Naive thymus-derived CD4-positive, alpha-beta T cell (primary cell): Measurements from ENCODE around the gene THRA. TPM values are rescaled to one million over a fixed set of nuclear protein-coding genes. Genes with fewer than 3 reads are reported as not detected.

Source experiments
- ATAC-seq: fragments of 150-1000 bp; cut with Tn5 transposase; 2 replicates; pipeline ENCODE4 v1.10.0; 2021; ENCODE audit warnings: mild to moderate bottlenecking, moderate library complexity
- CTCF ChIA-PET: fragments of 350-600 bp; sonication (Branson Sonifier 250); formaldehyde crosslinking; loops from one replicate; lab custom pipeline; 2021; ENCODE audit warnings: antibody characterized with exemption; lab: Charles Lee
- POLR2A ChIA-PET: fragments of 350-600 bp; sonication (Branson Sonifier 250); formaldehyde crosslinking; loops from one replicate; lab custom pipeline; 2021; ENCODE audit warnings: antibody characterized with exemption, inconsistent platforms; lab: Charles Lee
- DNase-seq, 9 donors: peaks; one replicate each; pipeline versions ENCODE4 v3.0.0 to v3.0.0-alpha.2; 2020 to 2022; ENCODE audit warnings: mixed read lengths in 1 of 9
- H3K27ac ChIP-seq: one replicate; pipeline ENCODE4 v1.7.0; 2013; ENCODE audit warnings: mild to moderate bottlenecking, low read depth, low read length, moderate library complexity
- H3K27me3 ChIP-seq, 2 donors: one replicate each; pipeline ENCODE4 v1.7.0; 2013; ENCODE audit warnings: low read length in 2 of 2, mild to moderate bottlenecking in 2 of 2, moderate library complexity in 2 of 2; ENCODE audit not compliant: control insufficient read depth in 2 of 2, insufficient read depth in 2 of 2
- H3K36me3 ChIP-seq, 3 experiments: 1 replicate in 2 of 3; 2 replicates in 1 of 3; pipeline ENCODE4 v1.7.0; 2013; ENCODE audit warnings: low read length in 3 of 3, mild to moderate bottlenecking in 3 of 3, moderate library complexity in 1 of 3; ENCODE audit not compliant: insufficient read depth in 3 of 3, control insufficient read depth in 2 of 3
- H3K4me1 ChIP-seq, 2 donors: one replicate each; pipeline ENCODE4 v1.7.0; 2013; ENCODE audit warnings: low read length in 2 of 2, mild to moderate bottlenecking in 2 of 2, moderate library complexity in 1 of 2; ENCODE audit not compliant: control insufficient read depth in 2 of 2, insufficient read depth in 2 of 2
- H3K4me3 ChIP-seq: 2 replicates; pipeline ENCODE4 v1.7.0; 2013; ENCODE audit warnings: mild to moderate bottlenecking, low read length
- H3K9me3 ChIP-seq, 3 experiments: 1 replicate in 2 of 3; 2 replicates in 1 of 3; pipeline ENCODE4 v1.7.0; 2013; ENCODE audit warnings: low read length in 3 of 3; ENCODE audit not compliant: control insufficient read depth in 2 of 3
- H3K27ac Mint-ChIP-seq, 9 donors: one replicate each; pipeline ENCODE4 v1.8.0; 2020 to 2022; ENCODE audit warnings: mixed read lengths in 9 of 9, mild to moderate bottlenecking in 8 of 9, moderate library complexity in 5 of 9, inconsistent platforms in 2 of 9
- H3K27me3 Mint-ChIP-seq, 5 donors: one replicate each; pipeline ENCODE4 v1.8.0; 2021 to 2022; ENCODE audit warnings: mixed read lengths in 5 of 5, mild to moderate bottlenecking in 1 of 5
- H3K36me3 Mint-ChIP-seq, 5 donors: one replicate each; pipeline ENCODE4 v1.8.0; 2020 to 2022; ENCODE audit warnings: mixed read lengths in 5 of 5, mild to moderate bottlenecking in 3 of 5, inconsistent platforms in 1 of 5
- H3K4me1 Mint-ChIP-seq, 7 donors: one replicate each; pipeline ENCODE4 v1.8.0; 2020 to 2022; ENCODE audit warnings: mixed read lengths in 7 of 7, mild to moderate bottlenecking in 3 of 7, inconsistent platforms in 1 of 7
- H3K4me3 Mint-ChIP-seq, 10 donors: one replicate each; pipeline ENCODE4 v1.8.0; 2020 to 2022; ENCODE audit warnings: mild to moderate bottlenecking in 10 of 10, mixed read lengths in 10 of 10, moderate library complexity in 6 of 10, inconsistent platforms in 2 of 10
- H3K9me3 Mint-ChIP-seq, 11 donors: one replicate each; pipeline ENCODE4 v1.8.0; 2020 to 2022; ENCODE audit warnings: mixed read lengths in 11 of 11, mild to moderate bottlenecking in 4 of 11, inconsistent platforms in 1 of 11, moderate library complexity in 1 of 11
- intact Hi-C, 2 donors: fragments of 100-400 bp; cut with micrococcal nuclease; formaldehyde crosslinking; loops; one replicate each; pipeline ENCODE4 v1.15.1; 2023
- polyA plus RNA-seq, 2 donors: library from polyadenylated mRNA; unstranded; fragments of 300-500 nt; fragmentation: Illumina TruSeq; gene quantifications; one replicate each; pipeline ENCODE4 v1.2.3, GENCODE V29; 2021
- total RNA-seq, 6 experiments: library from RNA in 5 of 6; stranded (reverse) in 5 of 6; gene quantifications; 1 replicate in 5 of 6; 2 replicates in 1 of 6; pipeline ENCODE4 v1.2.3 and lab custom pipeline; 2021 to 2026

Gene THRA
- total and polyA plus RNA-seq, 7 experiments from 2014 or later = 3.2 to 55.9 (median 33.5) TPM

GRCh38 chr17:40073454-40074174, 10.8 kb downstream of the THRA start:
- Mint-ChIP-seq H3K27me3 (no peaks in the 10 kb centered on the region), H3K4me3 (peak overlapping the region in 3 of 10 donors; percentile 1 to 45 (median 27)), H3K4me1 (peaks cover 23 to 84% (median 53%) of the 10 kb centered on the region in 7 donors), H3K36me3 (peaks cover 0 to 16% (median 7%) of the 10 kb centered on the region in 5 donors), H3K9me3 (no peaks in the 10 kb centered on the region), H3K27ac (peak overlapping the region in 8 of 9 donors; percentile 23 to 84 (median 76))
- ATAC-seq = no peak
- intact Hi-C loops = loop anchor here in 1 of 2 donors (2.0 kb wide), 2 partner anchors 19 to 23 kb away; partner anchors contain the start of gene MED24
- no peaks in the 10 kb centered on the region for H3K27me3 ChIP-seq
- H3K27ac ChIP-seq = peak overlapping the region; percentile 15
- no peak for DNase-seq
- peaks cover 0 to 26% (median 6%) of the 10 kb centered on the region in 3 experiments for H3K36me3 ChIP-seq
- H3K4me1 ChIP-seq = peaks cover 30 to 51% of the 10 kb centered on the region in 2 donors
- POLR2A ChIA-PET = interaction anchor here (1.4 to 6.6 kb wide), 5 partner anchors 11 to 38 kb away, joined by 3 to 60 read pairs (median 21); partner anchors contain the start of genes MED24 and THRA
- no peaks in the 10 kb centered on the region for H3K9me3 ChIP-seq
- CTCF ChIA-PET = interaction anchor here (0.8 to 6.3 kb wide), 8 partner anchors 10 to 200 kb away, joined by 3 to 106 read pairs (median 5); partner anchors contain the start of genes CASC3 and THRA
- no peak overlapping the region for H3K4me3 ChIP-seq

- Mint-ChIP-seq H3K27ac (peak overlapping the region in 8 of 9 donors; percentile 37 to 84 (median 78)), H3K4me3 (peak overlapping the region in 2 of 10 donors; percentile 1 to 35), H3K4me1 (peaks cover 17 to 79% (median 48%) of the 10 kb centered on the region in 7 donors), H3K9me3 (no peaks in the 10 kb centered on the region), H3K36me3 (peaks cover 0 to 16% (median 7%) of the 10 kb centered on the region in 5 donors), H3K27me3 (no peaks in the 10 kb centered on the region)
- intact Hi-C loops = loop anchor here in 1 of 2 donors (2.0 kb wide), 2 partner anchors 19 to 23 kb away; partner anchors contain the start of gene MED24
- Histone ChIP-seq H3K4me3 (no peak overlapping the region), H3K36me3 (peaks cover 0 to 26% (median 6%) of the 10 kb centered on the region in 3 experiments), H3K9me3 (no peaks in the 10 kb centered on the region), H3K27ac (no peak overlapping the region), H3K4me1 (peaks cover 25 to 48% of the 10 kb centered on the region in 2 donors), H3K27me3 (no peaks in the 10 kb centered on the region)
- ATAC-seq (no peak), DNase-seq (no peak)
- CTCF ChIA-PET = interaction anchor here (0.7 to 6.3 kb wide), 10 partner anchors 10 to 1136 kb away, joined by 3 to 106 read pairs (median 14); partner anchors contain the start of genes CASC3 and THRA
- POLR2A ChIA-PET = interaction anchor here (3.3 to 6.6 kb wide), 3 partner anchors 12 to 37 kb away, joined by 21 to 60 read pairs (median 40); partner anchors contain the start of gene THRA
Observed at GRCh38 chr17:40074175-40074512, 11.4 kb downstream of the THRA start.

GRCh38 chr17:40074871-40075200, 12.1 kb downstream of the THRA start:
- Mint-ChIP-seq H3K27ac (peak overlapping the region in 5 of 9 donors; percentile 15 to 84 (median 73)), H3K27me3 (no peaks in the 10 kb centered on the region), H3K4me1 (peaks cover 11 to 72% (median 41%) of the 10 kb centered on the region in 7 donors), H3K9me3 (no peaks in the 10 kb centered on the region), H3K36me3 (peaks cover 0 to 19% (median 7%) of the 10 kb centered on the region in 5 donors), H3K4me3 (peak overlapping the region in 3 of 10 donors; percentile 35 to 52 (median 39))
- ChIA-PET POLR2A (interaction anchor here (1.7 to 6.6 kb wide), 6 partner anchors 8 to 36 kb away, joined by 5 to 60 read pairs (median 20); partner anchors contain the start of gene THRA), CTCF (interaction anchor here (0.7 to 6.3 kb wide), 22 partner anchors 11 to 1137 kb away, joined by 3 to 106 read pairs (median 5); partner anchors contain the start of genes CASC3, CSF3, MED24 and THRA)
- H3K4me3 ChIP-seq = no peak overlapping the region
- ATAC-seq = peak; percentile 14
- no peaks in the 10 kb centered on the region for H3K9me3 ChIP-seq
- H3K4me1 ChIP-seq = peaks cover 18 to 41% of the 10 kb centered on the region in 2 donors
- no peak overlapping the region for H3K27ac ChIP-seq
- no peaks in the 10 kb centered on the region for H3K27me3 ChIP-seq
- H3K36me3 ChIP-seq = peaks cover 0 to 26% (median 9%) of the 10 kb centered on the region in 3 experiments
- intact Hi-C loops = loop anchor here (1.0 to 2.0 kb wide), 6 partner anchors 11 to 62 kb away; partner anchors contain the start of genes MED24 (in 1 of the 2) and THRA (in 1 of the 2)
- no peak for DNase-seq

GRCh38 chr17:40075201-40075941, 12.6 kb downstream of the THRA start:
- H3K4me3 Mint-ChIP-seq = peak overlapping the region in 8 of 10 donors; percentile 35 to 78 (median 71)
- H3K4me3 ChIP-seq = no peak overlapping the region
- H3K27me3 Mint-ChIP-seq = no peaks in the 10 kb centered on the region
- H3K9me3 Mint-ChIP-seq = no peaks in the 10 kb centered on the region
- H3K27ac ChIP-seq = peak overlapping the region; percentile 18
- no peaks in the 10 kb centered on the region for H3K9me3 ChIP-seq
- H3K27me3 ChIP-seq = no peaks in the 10 kb centered on the region
- H3K4me1 Mint-ChIP-seq = peaks cover 7 to 67% (median 36%) of the 10 kb centered on the region in 7 donors
- POLR2A ChIA-PET = interaction anchor here (1.0 to 6.6 kb wide), 9 partner anchors 9 to 36 kb away, joined by 3 to 60 read pairs (median 9); partner anchors contain the start of gene THRA
- DNase-seq = peak; percentile 45 to 80 (median 63)
- intact Hi-C loops = loop anchor here (1.0 to 2.0 kb wide), 6 partner anchors 11 to 62 kb away; partner anchors contain the start of genes MED24 (in 1 of the 2) and THRA (in 1 of the 2)
- CTCF ChIA-PET = interaction anchor here (0.6 to 6.3 kb wide), 27 partner anchors 10 to 202 kb away, joined by 3 to 106 read pairs (median 4); partner anchors contain the start of genes CASC3, CSF3, MED24 and THRA
- peak; percentile 93 for ATAC-seq
- peaks cover 0 to 26% (median 9%) of the 10 kb centered on the region in 3 experiments for H3K36me3 ChIP-seq
- H3K4me1 ChIP-seq = peaks cover 13 to 36% of the 10 kb centered on the region in 2 donors
- H3K27ac Mint-ChIP-seq = peak overlapping the region in 8 of 9 donors; percentile 42 to 89 (median 68)
- H3K36me3 Mint-ChIP-seq = peaks cover 0 to 20% (median 7%) of the 10 kb centered on the region in 5 donors

- Mint-ChIP-seq H3K4me3 (peak overlapping the region in 7 of 10 donors; percentile 35 to 78 (median 73)), H3K9me3 (no peaks in the 10 kb centered on the region), H3K27ac (peak overlapping the region in 7 of 9 donors; percentile 42 to 89 (median 79)), H3K27me3 (no peaks in the 10 kb centered on the region), H3K4me1 (peaks cover 3 to 60% (median 36%) of the 10 kb centered on the region in 7 donors), H3K36me3 (peaks cover 0 to 20% (median 7%) of the 10 kb centered on the region in 5 donors)
- H3K36me3 ChIP-seq = peaks cover 0 to 26% (median 9%) of the 10 kb centered on the region in 3 experiments
- peaks cover 6 to 29% of the 10 kb centered on the region in 2 donors for H3K4me1 ChIP-seq
- no peaks in the 10 kb centered on the region for H3K9me3 ChIP-seq
- peak overlapping the region; percentile 18 for H3K27ac ChIP-seq
- H3K27me3 ChIP-seq = no peaks in the 10 kb centered on the region
- ChIA-PET POLR2A (interaction anchor here (0.7 to 6.6 kb wide), 11 partner anchors 9 to 35 kb away, joined by 3 to 60 read pairs (median 6); partner anchors contain the start of genes MED24 and THRA), CTCF (interaction anchor here (0.6 to 6.3 kb wide), 22 partner anchors 10 to 116 kb away, joined by 3 to 106 read pairs (median 6); partner anchors contain the start of genes CASC3, CSF3, MED24 and THRA)
- ATAC-seq (no peak), DNase-seq (no peak)
- H3K4me3 ChIP-seq = no peak overlapping the region
- intact Hi-C loops = loop anchor here (1.0 to 2.0 kb wide), 6 partner anchors 10 to 63 kb away; partner anchors contain the start of genes MED24 (in 1 of the 2) and THRA (in 1 of the 2)
Observed at GRCh38 chr17:40075942-40076498, 13.3 kb downstream of the THRA start.
